HepG2 (cell line): ENCODE measurements around the gene SFXN2. TPM values are rescaled to one million over a fixed set of nuclear protein-coding genes. Genes with fewer than 3 reads are reported as not detected.
A peak's percentile ranks its signal among the peaks of the same experiment; 100 is the strongest.

Experiments used
- ARNTL ChIP-seq: sonication (generic); formaldehyde crosslinking; IDR thresholded peaks from 2 replicates; pipeline ENCODE4 v1.4.0; 2020; ENCODE audit warnings: mild to moderate bottlenecking, missing genetic modification reagents
- CTCF ChIP-seq: sonication (generic); formaldehyde crosslinking; IDR thresholded peaks from 2 replicates; pipeline ENCODE4 v1.5.0; 2020; ENCODE audit warnings: mild to moderate bottlenecking, missing genetic modification reagents, moderate library complexity
- ETS1 ChIP-seq: sonication (generic); formaldehyde crosslinking; IDR thresholded peaks from 2 replicates; pipeline ENCODE4 v1.4.0; 2020; ENCODE audit warnings: missing genetic modification reagents
- FOSL2 ChIP-seq: sonication (generic); formaldehyde crosslinking; IDR thresholded peaks from 2 replicates; pipeline ENCODE4 v1.4.0; 2020; ENCODE audit warnings: missing genetic modification reagents
- GABPB1 ChIP-seq: IDR thresholded peaks from 2 replicates; pipeline ENCODE4 v1.6.1; 2016; ENCODE audit warnings: mild to moderate bottlenecking, missing genetic modification reagents, moderate library complexity, missing compliant biosample characterization
- PHF21A ChIP-seq: sonication (generic); formaldehyde crosslinking; IDR thresholded peaks from 2 replicates; pipeline ENCODE4 v1.5.0; 2020; ENCODE audit warnings: mild to moderate bottlenecking, missing genetic modification reagents
- SNAPC4 ChIP-seq: sonication (generic); formaldehyde crosslinking; IDR thresholded peaks from 2 replicates; pipeline ENCODE4 v1.4.0; 2020; ENCODE audit warnings: mild to moderate bottlenecking, missing genetic modification reagents
- U2AF1 ChIP-seq: fragments of 200-400 bp; formaldehyde crosslinking; optimal IDR thresholded peaks from 2 replicates; pipeline ENCODE3; 2017; ENCODE audit warnings: mild to moderate bottlenecking, low read depth, low read length
- UBTF ChIP-seq: sonication (generic); formaldehyde crosslinking; IDR thresholded peaks from 2 replicates; pipeline ENCODE4 v1.4.0; 2020; ENCODE audit warnings: mild to moderate bottlenecking, missing genetic modification reagents
- ZNF510 ChIP-seq: sonication (generic); formaldehyde crosslinking; IDR thresholded peaks from 2 replicates; pipeline ENCODE4 v1.4.0; 2020; ENCODE audit warnings: low read depth, mild to moderate bottlenecking, missing genetic modification reagents
- ZNF563 ChIP-seq: sonication (generic); formaldehyde crosslinking; IDR thresholded peaks from 2 replicates; pipeline ENCODE4 v1.8.0; 2022; ENCODE audit warnings: mild to moderate bottlenecking, moderate library complexity, missing genetic modification reagents
- ZNF687 ChIP-seq: sonication (generic); formaldehyde crosslinking; IDR thresholded peaks from 2 replicates; pipeline ENCODE4 v1.5.1; 2020; ENCODE audit warnings: mild to moderate bottlenecking, missing genetic modification reagents, moderate library complexity
- polyA plus RNA-seq, 8 experiments: library from polyadenylated mRNA; depleted of rRNA in 3 of 8; stranded (reverse) in 7 of 8; unstranded in 1 of 8; fragments of >200 nt; fragmentation: Illumina TruSeq in 4 of 8; extraction: Trizol in 4 of 8; gene quantifications; 2 replicates each; pipeline versions ENCODE4 v1.2.1 to v1.2.3, GENCODE V29; 2011 to 2016; ENCODE audit warnings: low read depth in 4 of 8, missing spikeins in 1 of 8, mixed read lengths in 1 of 8; ENCODE audit not compliant: insufficient read depth in 1 of 8
- total RNA-seq, 5 experiments: library from RNA; depleted of rRNA; stranded (reverse); fragments of >200 nt; fragmentation: Illumina TruSeq; extraction: Trizol; gene quantifications; 2 replicates each; pipeline ENCODE4 v1.2.3, GENCODE V29; 2016; ENCODE audit warnings: low read depth in 1 of 5

SFXN2 gene
- total and polyA plus RNA-seq, 2 of the 13 experiments (the other 11 are each of a cell fraction or from before 2014, with no cell fraction given), result 12.8 to 21.1 TPM

- TF ChIP-seq SNAPC4 (CRISPR knock-in tag), result 0 out of 2 replicates have a peak, but pooled peaks have one; percentile 35
- TF ChIP-seq PHF21A (CRISPR knock-in tag), result peak; percentile 47; the same call in 1 of the 2 replicates
- peak; percentile 8; the same call in 1 of the 2 replicates for TF ChIP-seq GABPB1 (CRISPR knock-in tag)
- 0 out of 2 replicates have a peak, but pooled peaks have one; percentile 46 for TF ChIP-seq ARNTL (CRISPR knock-in tag)
- peak; percentile 45; the same call in 1 of the 2 replicates for TF ChIP-seq ZNF563
- peak; percentile 82 for TF ChIP-seq ZNF687
- TF ChIP-seq UBTF, result peak; percentile 35
- TF ChIP-seq FOSL2 (CRISPR knock-in tag), result peak; percentile 54; the same call in 1 of the 2 replicates
- no peak for TF ChIP-seq ETS1 (CRISPR knock-in tag)
- TF ChIP-seq ZNF510 (CRISPR knock-in tag), result no peak
- peak; percentile 12 for TF ChIP-seq U2AF1
- peak; percentile 70 for TF ChIP-seq CTCF (CRISPR knock-in tag)
Measured at GRCh38 chr10:102669206-102670064, 45.0 kb upstream of the SFXN2 start (continued).
